Activated naive CD4-positive, alpha-beta T cell treated with anti-CD3 and anti-CD28 coated beads for 36 hours (primary cell): ENCODE data around the gene SIAE. TPM values are rescaled to one million over a fixed set of nuclear protein-coding genes. Genes with fewer than 3 reads are reported as not detected.

Source experiments
- CTCF ChIA-PET: fragments of 350-600 bp; sonication (Branson Sonifier 250); formaldehyde crosslinking; loops from one replicate; lab custom pipeline; 2021; ENCODE audit warnings: antibody characterized with exemption; lab: Charles Lee
- DNase-seq: peaks from one replicate; pipeline ENCODE4 v3.0.0-alpha.2; 2020
- H3K27ac Mint-ChIP-seq: one replicate; pipeline ENCODE4 v1.8.0; 2021; ENCODE audit warnings: mild to moderate bottlenecking, mixed read lengths
- H3K27me3 Mint-ChIP-seq: one replicate; pipeline ENCODE4 v1.8.0; 2021; ENCODE audit warnings: low read depth, mixed read lengths
- H3K36me3 Mint-ChIP-seq: one replicate; pipeline ENCODE4 v1.8.0; 2021; ENCODE audit warnings: low read depth, mixed read lengths
- H3K4me1 Mint-ChIP-seq: one replicate; pipeline ENCODE4 v1.8.0; 2021; ENCODE audit warnings: low read depth, mixed read lengths
- H3K4me3 Mint-ChIP-seq: one replicate; pipeline ENCODE4 v1.8.0; 2021; ENCODE audit warnings: mild to moderate bottlenecking, moderate library complexity, mixed read lengths
- H3K9me3 Mint-ChIP-seq: one replicate; pipeline ENCODE4 v1.8.0; 2021; ENCODE audit warnings: mixed read lengths
- intact Hi-C: fragments of 100-400 bp; cut with micrococcal nuclease; formaldehyde crosslinking; loops from one replicate; pipeline ENCODE4 v1.15.1; 2023
- total RNA-seq, 2 experiments: library from RNA; stranded (reverse); gene quantifications; one replicate each; pipeline ENCODE4 v1.2.3, GENCODE V29; 2021

Gene SIAE
- total RNA-seq, 2 experiments from 2014 or later = 7.8 to 10.8 TPM

- CTCF ChIA-PET = interaction anchor here (1.0 to 1.7 kb wide), 2 partner anchors 18 to 97 kb away, joined by 3 to 5 read pairs; no protein-coding TSS in a partner anchor
- no peak overlapping the region for H3K4me3 Mint-ChIP-seq
- no peaks in the 10 kb centered on the region for H3K4me1 Mint-ChIP-seq
- no peak overlapping the region for H3K27ac Mint-ChIP-seq
- no peaks in the 10 kb centered on the region for H3K27me3 Mint-ChIP-seq
- no peaks in the 10 kb centered on the region for H3K9me3 Mint-ChIP-seq
- DNase-seq = no peak
- H3K36me3 Mint-ChIP-seq = peaks cover 4% of the 10 kb centered on the region
- intact Hi-C loops = loop anchor here (10.0 kb wide), 1 partner anchor 483 kb away; no protein-coding TSS in a partner anchor
These were observed 12.0 kb downstream of the SIAE start for GRCh38 chr11:124661553-124661952.

GRCh38 chr11:124658986-124659385 lies 14.6 kb downstream of the SIAE start:
- Mint-ChIP-seq H3K4me3 (no peak overlapping the region), H3K4me1 (no peaks in the 10 kb centered on the region), H3K27ac (no peak overlapping the region), H3K9me3 (no peaks in the 10 kb centered on the region), H3K27me3 (no peaks in the 10 kb centered on the region), H3K36me3 (peaks cover 4% of the 10 kb centered on the region)
- CTCF ChIA-PET = interaction anchor here (0.6 to 1.4 kb wide), 3 partner anchors 10 to 86 kb away, joined by 3 read pairs; no protein-coding TSS in a partner anchor
- no peak for DNase-seq
- intact Hi-C loops = no loop called here

- CTCF ChIA-PET = interaction anchor here (1.1 to 1.4 kb wide), 2 partner anchors 11 to 14 kb away, joined by 3 read pairs; no protein-coding TSS in a partner anchor
- H3K27me3 Mint-ChIP-seq = no peaks in the 10 kb centered on the region
- no peak for DNase-seq
- no peak overlapping the region for H3K27ac Mint-ChIP-seq
- no peak overlapping the region for H3K4me3 Mint-ChIP-seq
- H3K9me3 Mint-ChIP-seq = no peaks in the 10 kb centered on the region
- intact Hi-C loops = no loop called here
- peaks cover 4% of the 10 kb centered on the region for H3K36me3 Mint-ChIP-seq
- H3K4me1 Mint-ChIP-seq = no peaks in the 10 kb centered on the region
These were observed 15.0 kb downstream of the SIAE start for GRCh38 chr11:124658501-124658900.

GRCh38 chr11:124657904-124658303 lies 15.6 kb downstream of the SIAE start:
- intact Hi-C loops = no loop called here
- no peaks in the 10 kb centered on the region for H3K4me1 Mint-ChIP-seq
- no peak overlapping the region for H3K27ac Mint-ChIP-seq
- H3K36me3 Mint-ChIP-seq = peaks cover 8% of the 10 kb centered on the region
- CTCF ChIA-PET = no interaction called here
- no peak for DNase-seq
- no peaks in the 10 kb centered on the region for H3K9me3 Mint-ChIP-seq
- H3K4me3 Mint-ChIP-seq = no peak overlapping the region
- H3K27me3 Mint-ChIP-seq = no peaks in the 10 kb centered on the region

- Mint-ChIP-seq H3K9me3 (no peaks in the 10 kb centered on the region), H3K36me3 (peaks cover 10% of the 10 kb centered on the region), H3K27ac (no peak overlapping the region), H3K27me3 (no peaks in the 10 kb centered on the region), H3K4me3 (no peak overlapping the region), H3K4me1 (no peaks in the 10 kb centered on the region)
- DNase-seq = no peak
- intact Hi-C loops = no loop called here
- CTCF ChIA-PET = no interaction called here
These were observed 16.5 kb downstream of the SIAE start for GRCh38 chr11:124656774-124657630.

- DNase-seq = no peak
- intact Hi-C loops = no loop called here
- peaks cover 11% of the 10 kb centered on the region for H3K36me3 Mint-ChIP-seq
These were observed 24.9 kb downstream of the SIAE start for GRCh38 chr11:124648610-124649009.

GRCh38 chr11:124646148-124646547 lies 27.4 kb downstream of the SIAE start:
- Mint-ChIP-seq H3K9me3 (no peaks in the 10 kb centered on the region), H3K27me3 (no peaks in the 10 kb centered on the region)
- CTCF ChIA-PET = interaction anchor here (0.9 to 2.3 kb wide), 3 partner anchors 16 to 191 kb away, joined by 3 to 5 read pairs (median 3); no protein-coding TSS in a partner anchor

More at GRCh38 chr11:124648610-124649009, 24.9 kb downstream of the SIAE start:
- H3K4me1 Mint-ChIP-seq = no peaks in the 10 kb centered on the region
- no peak overlapping the region for H3K4me3 Mint-ChIP-seq
- no peaks in the 10 kb centered on the region for H3K27me3 Mint-ChIP-seq
- CTCF ChIA-PET = interaction anchor here (0.9 to 1.4 kb wide), 4 partner anchors 21 to 218 kb away, joined by 3 to 4 read pairs (median 3); no protein-coding TSS in a partner anchor
- no peak overlapping the region for H3K27ac Mint-ChIP-seq
- no peaks in the 10 kb centered on the region for H3K9me3 Mint-ChIP-seq

GRCh38 chr11:124644426-124645280 lies 28.9 kb downstream of the SIAE start:
- Mint-ChIP-seq H3K4me3 (no peak overlapping the region), H3K4me1 (no peaks in the 10 kb centered on the region), H3K27me3 (no peaks in the 10 kb centered on the region), H3K36me3 (no peaks in the 10 kb centered on the region), H3K27ac (no peak overlapping the region), H3K9me3 (no peaks in the 10 kb centered on the region)
- DNase-seq = peak; percentile 26
- CTCF ChIA-PET = interaction anchor here (0.7 to 2.3 kb wide), 23 partner anchors 8 to 232 kb away, joined by 3 to 14 read pairs (median 3); partner anchors contain the start of gene ESAM
- intact Hi-C loops = loop anchor here (1.0 to 5.0 kb wide), 7 partner anchors 22 to 713 kb away; partner anchors contain the start of gene TBRG1

More at GRCh38 chr11:124646148-124646547, 27.4 kb downstream of the SIAE start:
- Mint-ChIP-seq H3K4me3 (no peak overlapping the region), H3K27ac (no peak overlapping the region), H3K4me1 (no peaks in the 10 kb centered on the region), H3K36me3 (no peaks in the 10 kb centered on the region)
- no peak for DNase-seq
- intact Hi-C loops = no loop called here

- no peaks in the 10 kb centered on the region for H3K9me3 Mint-ChIP-seq
- DNase-seq = no peak
- H3K27ac Mint-ChIP-seq = no peak overlapping the region
- no peaks in the 10 kb centered on the region for H3K36me3 Mint-ChIP-seq
- no peaks in the 10 kb centered on the region for H3K27me3 Mint-ChIP-seq
- H3K4me1 Mint-ChIP-seq = no peaks in the 10 kb centered on the region
- no peak overlapping the region for H3K4me3 Mint-ChIP-seq
- CTCF ChIA-PET = interaction anchor here (0.7 to 2.3 kb wide), 21 partner anchors 8 to 530 kb away, joined by 3 to 14 read pairs (median 3); partner anchors contain the start of gene ESAM
- intact Hi-C loops = loop anchor here (1.0 to 5.0 kb wide), 7 partner anchors 22 to 713 kb away; partner anchors contain the start of gene TBRG1
These were observed 29.7 kb downstream of the SIAE start for GRCh38 chr11:124643605-124644425.

- no peak overlapping the region for H3K4me3 Mint-ChIP-seq
- H3K9me3 Mint-ChIP-seq = no peaks in the 10 kb centered on the region
- no peaks in the 10 kb centered on the region for H3K4me1 Mint-ChIP-seq
- CTCF ChIA-PET = interaction anchor here (0.7 to 1.6 kb wide), 10 partner anchors 17 to 530 kb away, joined by 3 to 5 read pairs (median 3); partner anchors contain the start of gene ESAM
- no peak overlapping the region for H3K27ac Mint-ChIP-seq
- DNase-seq = no peak
- H3K27me3 Mint-ChIP-seq = no peaks in the 10 kb centered on the region
- intact Hi-C loops = loop anchor here (5.0 kb wide), 1 partner anchor 714 kb away; no protein-coding TSS in a partner anchor
- peaks cover 2% of the 10 kb centered on the region for H3K36me3 Mint-ChIP-seq
These were observed 30.4 kb downstream of the SIAE start for GRCh38 chr11:124643042-124643604.

- intact Hi-C loops = loop anchor here (5.0 kb wide), 1 partner anchor 715 kb away; no protein-coding TSS in a partner anchor
- DNase-seq = no peak
- peaks cover 2% of the 10 kb centered on the region for H3K36me3 Mint-ChIP-seq
- H3K27ac Mint-ChIP-seq = no peak overlapping the region
- CTCF ChIA-PET = interaction anchor here (0.8 to 1.6 kb wide), 6 partner anchors 12 to 223 kb away, joined by 3 to 5 read pairs (median 4); no protein-coding TSS in a partner anchor
- no peaks in the 10 kb centered on the region for H3K9me3 Mint-ChIP-seq
- no peaks in the 10 kb centered on the region for H3K27me3 Mint-ChIP-seq
- H3K4me3 Mint-ChIP-seq = no peak overlapping the region
- H3K4me1 Mint-ChIP-seq = no peaks in the 10 kb centered on the region
These were observed 30.9 kb downstream of the SIAE start for GRCh38 chr11:124642628-124643027.
